ENCODE measurements around the gene HOMEZ.
A peak's percentile ranks its signal among the peaks of the same experiment; 100 is the strongest.
"Not testable (repeated sequence)": the region's sequence is repeated elsewhere in the genome, so short reads cannot be mapped to it uniquely, and the experiment has no call there.

The HOMEZ gene, protein sequence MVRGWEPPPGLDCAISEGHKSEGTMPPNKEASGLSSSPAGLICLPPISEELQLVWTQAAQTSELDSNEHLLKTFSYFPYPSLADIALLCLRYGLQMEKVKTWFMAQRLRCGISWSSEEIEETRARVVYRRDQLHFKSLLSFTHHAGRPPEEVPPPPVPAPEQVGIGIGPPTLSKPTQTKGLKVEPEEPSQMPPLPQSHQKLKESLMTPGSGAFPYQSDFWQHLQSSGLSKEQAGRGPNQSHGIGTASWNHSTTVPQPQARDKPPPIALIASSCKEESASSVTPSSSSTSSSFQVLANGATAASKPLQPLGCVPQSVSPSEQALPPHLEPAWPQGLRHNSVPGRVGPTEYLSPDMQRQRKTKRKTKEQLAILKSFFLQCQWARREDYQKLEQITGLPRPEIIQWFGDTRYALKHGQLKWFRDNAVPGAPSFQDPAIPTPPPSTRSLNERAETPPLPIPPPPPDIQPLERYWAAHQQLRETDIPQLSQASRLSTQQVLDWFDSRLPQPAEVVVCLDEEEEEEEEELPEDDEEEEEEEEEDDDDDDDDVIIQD

DNA sequence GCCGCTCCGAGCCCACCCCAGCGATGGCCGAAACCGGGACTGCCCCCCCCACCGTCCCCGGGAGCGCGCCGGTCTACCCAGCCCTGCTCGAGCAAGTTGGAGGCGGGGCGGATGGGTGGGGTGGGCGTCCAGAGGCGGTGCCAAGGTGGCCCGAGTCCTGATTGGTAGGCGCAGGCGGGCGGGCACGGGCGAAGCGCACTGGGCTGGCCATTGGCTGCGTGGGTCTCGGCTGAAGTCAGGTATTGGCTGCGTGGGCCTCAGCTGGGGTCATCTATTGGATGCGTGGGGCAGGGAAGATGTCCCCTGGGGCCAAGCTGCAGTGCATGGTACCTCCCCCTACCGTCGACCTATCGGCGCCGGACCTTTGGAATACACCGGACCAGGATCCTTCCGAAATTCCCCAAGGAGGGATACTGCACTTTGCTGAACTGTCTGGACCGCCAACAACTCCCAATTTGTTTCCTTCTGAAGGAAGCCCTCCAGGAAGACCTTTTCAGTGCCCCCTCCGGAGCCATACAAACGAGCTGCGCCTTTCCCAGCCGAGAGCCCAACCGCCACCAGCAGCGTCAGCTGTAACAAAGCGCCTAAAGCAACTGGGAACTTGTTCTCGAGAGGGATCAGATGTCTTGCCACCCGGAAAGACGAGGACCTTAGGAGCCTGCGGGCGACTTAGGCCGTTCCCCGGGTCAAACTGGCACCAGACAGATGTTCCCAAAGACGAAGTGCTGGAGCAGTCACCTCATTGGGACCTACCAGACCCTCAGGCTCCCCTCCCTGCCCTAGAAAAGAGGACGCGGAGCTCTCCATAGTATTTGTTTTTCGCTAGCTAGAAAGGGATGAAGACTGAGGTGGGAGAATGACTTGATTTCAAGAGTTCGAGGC, at the start of gene HOMEZ:
HOMEZ (minus strand) TSS at position 113 of the 882 bp plus-strand sequence. CDS start 180 bp downstream, outside the sequence.
- H3K4me3 ChIP-seq (ENCODE audit: low read depth, low read length), result peak within 1 kb of the TSS; percentile 67

DNA sequence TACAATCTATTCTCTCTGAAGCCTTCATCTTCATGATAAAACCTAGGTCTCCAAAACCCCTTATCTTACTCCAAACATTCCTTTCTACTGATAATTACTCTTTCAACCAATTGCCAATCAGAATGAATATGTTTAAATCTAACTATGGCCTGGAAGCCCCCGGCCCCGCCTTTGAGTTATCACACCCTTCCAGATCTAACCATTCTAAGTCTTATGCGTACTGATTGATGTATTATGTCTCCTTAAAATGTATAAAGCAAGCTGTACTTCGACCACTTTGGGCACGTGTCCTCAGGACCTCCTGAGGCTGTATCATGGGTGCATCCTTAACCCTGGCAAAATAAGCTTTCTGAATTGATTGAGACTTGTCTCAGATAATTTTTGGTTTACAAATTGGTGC, 49.7 kb upstream of the HOMEZ start:
- no peak overlapping the region for H3K4me3 ChIP-seq (ENCODE audit: low read depth, low read length)

DNA sequence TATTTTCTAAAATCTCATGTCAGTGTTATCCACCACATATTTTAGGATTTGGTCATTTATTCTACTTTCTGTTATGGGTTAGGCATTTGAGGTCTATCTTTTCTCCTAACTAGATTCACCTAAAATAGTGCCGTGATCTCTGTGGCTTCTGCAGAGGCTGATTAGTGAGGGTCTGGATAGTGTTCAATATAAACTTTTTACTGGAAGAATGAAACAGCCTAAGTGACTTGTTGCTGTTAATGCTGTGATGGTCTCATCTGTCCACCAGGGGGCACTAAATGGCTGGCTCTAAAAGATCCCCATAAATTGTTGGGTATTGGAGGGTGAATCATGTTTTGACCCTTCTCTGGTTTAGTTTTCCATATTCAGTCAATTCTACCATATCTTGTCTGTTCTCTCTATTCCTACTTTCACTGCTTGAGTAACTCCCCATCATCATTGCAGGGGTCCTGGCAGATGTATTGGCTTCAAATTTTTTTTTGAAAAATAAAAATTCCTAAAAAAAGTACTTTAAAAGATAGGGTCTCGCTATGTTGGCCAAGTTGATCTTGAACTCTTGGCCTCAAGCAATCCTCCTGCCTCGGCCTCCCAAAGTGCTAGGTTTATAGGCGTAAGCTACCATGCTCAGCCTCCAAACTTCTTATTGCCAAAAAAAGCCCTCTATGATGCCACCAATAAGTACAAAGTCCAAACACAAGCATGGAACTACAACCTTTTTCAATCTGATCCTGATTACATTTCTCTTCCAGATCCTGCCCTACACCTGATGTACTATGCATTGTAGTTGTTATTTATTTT, 42.2 kb upstream of the HOMEZ start:
- no peak overlapping the region for H3K4me3 ChIP-seq (ENCODE audit: low read depth, low read length)

DNA sequence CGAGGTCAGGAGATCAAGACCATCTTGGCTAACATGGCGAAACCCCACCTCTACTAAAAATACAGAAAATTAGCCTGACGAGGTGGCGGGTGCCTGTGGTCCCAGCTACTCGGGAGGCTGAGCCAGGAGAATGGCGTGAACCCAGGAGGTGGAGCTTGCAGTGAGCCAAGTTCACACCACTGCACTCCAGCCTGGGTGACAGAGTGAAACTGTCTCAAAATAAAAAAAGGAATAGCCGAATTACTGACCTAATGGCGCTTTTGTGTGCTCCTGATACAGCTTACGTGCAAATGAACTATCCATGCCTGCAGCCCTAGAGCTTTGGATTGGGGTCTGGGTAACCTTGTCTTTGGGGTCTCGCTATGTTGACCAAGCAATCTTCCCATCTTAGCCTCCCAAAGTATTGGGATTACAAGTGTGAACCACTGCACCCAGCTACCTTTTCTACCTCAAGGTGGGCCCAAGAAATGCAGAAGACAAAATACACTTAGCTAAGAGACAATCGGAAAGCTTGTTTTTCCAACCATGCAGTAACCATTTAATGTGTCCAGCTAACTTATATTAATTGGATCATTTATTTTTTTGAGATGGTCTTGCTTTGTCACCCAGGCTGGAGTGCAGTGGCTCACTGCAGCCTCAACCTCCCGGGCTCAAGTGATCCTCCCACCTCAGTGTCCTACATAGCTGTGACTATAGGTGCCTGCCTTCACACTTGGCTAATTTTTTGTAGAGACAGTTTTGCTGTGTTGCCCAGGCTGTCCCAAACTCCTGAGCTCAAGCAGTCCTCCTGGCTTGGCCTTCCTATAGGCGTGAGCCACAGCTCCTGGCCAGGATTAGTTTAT, 40.8 kb upstream of the HOMEZ start:
- no peak overlapping the region for H3K4me3 ChIP-seq (ENCODE audit: low read depth, low read length)

DNA sequence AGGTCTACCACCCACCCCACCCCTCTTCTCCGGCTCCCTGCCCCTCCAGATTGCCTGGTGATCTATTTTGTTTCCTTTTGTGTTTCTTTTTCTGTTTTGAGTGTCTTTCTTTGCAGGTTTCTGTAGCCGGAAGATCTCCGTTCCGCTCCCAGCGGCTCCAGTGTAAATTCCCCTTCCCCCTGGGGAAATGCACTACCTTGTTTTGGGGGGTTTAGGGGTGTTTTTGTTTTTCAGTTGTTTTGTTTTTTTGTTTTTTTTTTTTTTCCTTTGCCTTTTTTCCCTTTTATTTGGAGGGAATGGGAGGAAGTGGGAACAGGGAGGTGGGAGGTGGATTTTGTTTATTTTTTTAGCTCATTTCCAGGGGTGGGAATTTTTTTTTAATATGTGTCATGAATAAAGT, 39.8 kb upstream of the HOMEZ start:
- not testable (repeated sequence) for H3K4me3 ChIP-seq (ENCODE audit: low read depth, low read length)

DNA sequence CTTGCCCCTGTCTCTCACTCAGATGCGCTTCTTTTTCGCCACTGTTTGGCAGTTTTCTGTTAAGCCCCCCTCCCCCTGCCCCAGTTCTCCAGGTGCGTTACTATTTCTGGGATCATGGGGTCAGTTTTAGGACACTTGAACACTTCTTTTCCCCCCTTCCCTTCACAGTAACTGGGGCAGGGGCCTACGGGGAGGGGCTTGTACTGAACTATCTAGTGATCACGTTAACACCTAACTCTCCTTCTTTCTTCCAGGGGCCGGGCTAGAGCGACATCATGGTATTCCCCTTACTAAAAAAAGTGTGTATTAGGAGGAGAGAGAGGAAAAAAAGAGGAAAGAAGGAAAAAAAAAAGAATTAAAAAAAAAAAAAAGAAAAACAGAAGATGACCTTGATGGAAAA, 39.1 kb upstream of the HOMEZ start:
- H3K4me3 ChIP-seq (ENCODE audit: low read depth, low read length), result no peak overlapping the region

DNA sequence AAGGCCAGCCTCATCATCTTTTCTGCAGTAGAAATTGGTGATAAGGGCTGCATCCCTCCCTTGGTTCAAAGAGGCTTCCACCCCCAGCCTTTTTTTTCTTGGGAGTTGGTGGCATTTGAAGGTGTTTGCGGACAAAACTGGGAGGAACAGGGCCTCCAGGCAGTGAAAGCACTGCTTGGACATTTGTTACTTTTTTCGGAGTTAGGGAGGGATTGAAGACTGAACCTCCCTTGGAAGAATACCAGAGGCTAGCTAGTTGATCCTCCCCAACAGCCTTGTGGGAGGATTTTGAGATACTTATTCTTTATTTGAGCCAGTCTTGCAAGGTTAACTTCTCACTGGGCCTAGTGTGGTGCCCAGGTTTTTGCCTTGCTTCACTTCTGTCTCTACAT, 38.5 kb upstream of the HOMEZ start:
- no peak overlapping the region for H3K4me3 ChIP-seq (ENCODE audit: low read depth, low read length)

DNA sequence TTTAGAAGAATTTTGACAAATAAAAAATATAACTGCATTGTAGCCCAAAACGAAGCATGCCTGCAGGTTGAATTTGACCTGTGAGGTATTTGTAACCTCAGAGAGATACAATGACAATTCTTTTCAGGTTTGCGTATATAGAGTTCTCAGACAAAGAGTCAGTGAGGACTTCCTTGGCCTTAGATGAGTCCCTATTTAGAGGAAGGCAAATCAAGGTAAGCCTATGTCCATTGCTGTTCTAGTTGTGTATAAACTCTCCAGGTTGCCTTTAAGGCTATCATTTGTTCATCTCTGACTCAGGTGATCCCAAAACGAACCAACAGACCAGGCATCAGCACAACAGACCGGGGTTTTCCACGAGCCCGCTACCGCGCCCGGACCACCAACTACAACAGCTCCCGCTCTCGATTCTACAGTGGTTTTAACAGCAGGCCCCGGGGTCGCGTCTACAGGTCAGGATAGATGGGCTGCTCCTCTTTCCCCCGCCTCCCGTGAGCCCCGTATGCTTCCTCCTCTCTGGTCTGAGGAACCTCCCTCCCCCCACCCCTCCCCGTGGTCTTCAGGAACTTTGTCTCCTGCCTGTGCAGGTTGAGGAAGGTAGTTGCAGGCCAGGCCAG, 38.0 kb upstream of the HOMEZ start:
- no peak overlapping the region for H3K4me3 ChIP-seq (ENCODE audit: low read depth, low read length)

DNA sequence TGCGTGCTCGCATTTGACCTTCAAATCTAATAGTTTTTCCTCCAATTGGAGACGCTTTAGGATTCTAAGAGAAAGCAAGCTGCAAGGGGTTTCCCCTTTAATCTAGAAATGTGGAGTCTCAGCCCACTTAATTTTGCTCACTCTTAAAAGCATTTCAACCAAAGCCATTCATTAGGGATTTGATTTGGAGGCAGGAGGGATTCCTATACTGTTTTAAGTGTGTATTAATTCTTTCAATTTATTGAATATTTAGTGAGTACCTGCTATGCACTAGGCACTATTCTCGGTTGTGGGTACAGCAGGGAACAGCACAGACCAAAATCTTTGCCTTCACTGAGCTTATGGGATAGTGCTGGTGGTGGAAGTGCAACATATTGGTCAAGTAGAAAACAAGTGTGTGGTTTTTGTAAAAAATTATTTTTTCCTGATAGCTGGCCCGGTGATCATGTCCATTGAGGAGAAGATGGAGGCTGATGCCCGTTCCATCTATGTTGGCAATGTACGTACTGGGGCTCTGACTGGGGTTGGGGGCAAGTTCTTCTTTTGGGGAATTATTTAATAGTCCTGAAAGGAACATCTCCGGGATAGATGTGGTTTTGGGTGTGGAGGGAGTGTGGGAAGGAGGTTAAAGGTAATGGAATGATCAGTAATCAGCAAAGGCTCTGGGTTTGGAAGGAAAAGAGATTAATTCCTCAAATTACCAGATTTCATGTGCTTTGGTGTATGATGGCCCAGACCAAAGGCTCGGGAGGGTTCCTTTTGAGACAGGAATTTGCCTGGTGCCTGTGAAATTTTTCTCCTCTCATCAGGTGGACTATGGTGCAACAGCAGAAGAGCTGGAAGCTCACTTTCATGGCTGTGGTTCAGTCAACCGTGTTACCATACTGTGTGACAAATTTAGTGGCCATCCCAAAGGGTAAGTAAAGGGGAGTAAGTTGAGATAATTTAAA, 36.9 kb upstream of the HOMEZ start:
- H3K4me3 ChIP-seq (ENCODE audit: low read depth, low read length), result peak overlapping the region; percentile 98

DNA sequence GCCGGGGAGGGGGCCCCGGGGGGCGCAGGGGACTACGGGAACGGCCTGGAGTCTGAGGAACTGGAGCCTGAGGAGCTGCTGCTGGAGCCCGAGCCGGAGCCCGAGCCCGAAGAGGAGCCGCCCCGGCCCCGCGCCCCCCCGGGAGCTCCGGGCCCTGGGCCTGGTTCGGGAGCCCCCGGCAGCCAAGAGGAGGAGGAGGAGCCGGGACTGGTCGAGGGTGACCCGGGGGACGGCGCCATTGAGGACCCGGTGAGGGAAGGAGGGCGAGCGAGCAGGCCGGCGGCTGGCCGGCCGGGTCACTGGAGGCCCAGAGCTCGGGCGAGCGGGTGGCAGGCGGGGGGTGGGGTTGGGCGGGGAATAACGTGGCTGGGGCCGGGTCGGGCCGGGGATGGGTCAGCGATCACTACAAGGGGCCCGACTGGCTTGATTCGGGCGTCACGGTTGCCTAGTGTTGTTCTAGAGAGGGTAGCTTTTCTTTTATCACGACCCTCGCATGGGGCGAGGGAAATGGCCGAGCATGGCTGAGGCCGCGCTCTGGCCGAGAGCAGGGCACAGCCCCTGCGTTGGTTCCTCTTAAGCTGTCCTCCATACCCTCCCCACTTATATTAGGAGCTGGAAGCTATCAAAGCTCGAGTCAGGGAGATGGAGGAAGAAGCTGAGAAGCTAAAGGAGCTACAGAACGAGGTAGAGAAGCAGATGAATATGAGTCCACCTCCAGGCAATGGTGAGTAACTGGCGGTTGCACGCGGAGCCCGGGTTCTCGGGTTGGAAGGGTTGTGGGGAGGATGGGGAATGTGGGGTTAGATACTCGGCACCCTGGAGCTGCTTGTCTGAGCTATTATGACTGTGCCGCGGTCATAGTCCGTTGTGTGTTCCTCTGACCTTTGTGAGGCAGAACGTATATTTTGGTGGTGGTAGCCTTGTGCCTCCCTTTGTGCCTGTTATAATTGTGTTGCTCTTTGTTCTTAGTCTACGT, 35.9 kb upstream of the HOMEZ start:
- peak overlapping the region; percentile 98 for H3K4me3 ChIP-seq (ENCODE audit: low read depth, low read length)

DNA sequence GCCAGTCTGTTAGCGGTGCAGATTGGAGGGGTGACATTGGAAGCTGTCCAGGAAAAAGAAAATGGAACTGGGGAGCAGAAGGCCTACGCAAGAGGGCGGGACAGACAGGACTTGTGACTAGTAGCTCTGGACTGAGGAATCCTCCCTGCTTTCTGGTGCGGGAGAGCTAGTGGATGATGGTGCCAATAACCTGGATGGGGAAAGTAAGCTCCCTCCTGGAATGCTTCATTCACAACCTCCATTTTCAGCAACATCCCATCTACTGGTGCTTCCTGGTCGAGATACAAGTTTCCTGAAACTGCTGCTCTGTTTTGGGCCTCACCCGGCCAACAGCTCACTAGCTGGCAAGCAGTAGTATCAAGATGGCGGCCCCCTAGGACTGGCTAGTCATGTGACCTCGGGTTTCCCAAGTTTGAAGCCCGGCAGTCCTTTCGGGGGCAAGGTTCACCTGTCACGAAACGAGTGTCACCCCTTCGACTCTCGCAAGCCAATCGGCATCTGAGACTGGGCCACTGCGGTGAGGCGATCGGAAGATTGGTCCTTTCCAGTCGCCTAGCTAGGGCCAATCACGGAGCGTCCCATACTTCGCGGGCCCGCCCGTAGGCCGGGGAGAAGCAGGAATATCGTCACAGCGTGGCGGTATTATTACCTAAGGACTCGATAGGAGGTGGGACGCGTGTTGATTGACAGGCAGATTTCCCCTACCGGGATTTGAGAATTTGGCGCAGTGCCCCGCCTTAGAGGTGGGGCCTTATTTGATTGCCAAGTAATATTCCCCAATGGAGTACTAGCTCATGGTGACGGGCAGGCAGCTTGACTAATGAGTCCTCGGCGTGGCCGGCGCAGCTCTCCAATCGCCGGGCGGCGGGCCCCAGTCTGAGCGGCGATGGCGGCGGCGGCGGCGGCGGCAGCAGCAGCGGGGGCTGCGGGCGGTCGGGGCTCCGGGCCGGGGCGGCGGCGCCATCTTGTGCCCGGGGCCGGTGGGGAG, 34.9 kb upstream of the HOMEZ start, which contains the start of gene PABPN1:
PABPN1 (plus strand) TSS at position 874 of the 988 bp plus-strand sequence; CDS start at position 887, 13 bp downstream.
- peak within 1 kb of the TSS; percentile 98 for H3K4me3 ChIP-seq (ENCODE audit: low read depth, low read length)

DNA sequence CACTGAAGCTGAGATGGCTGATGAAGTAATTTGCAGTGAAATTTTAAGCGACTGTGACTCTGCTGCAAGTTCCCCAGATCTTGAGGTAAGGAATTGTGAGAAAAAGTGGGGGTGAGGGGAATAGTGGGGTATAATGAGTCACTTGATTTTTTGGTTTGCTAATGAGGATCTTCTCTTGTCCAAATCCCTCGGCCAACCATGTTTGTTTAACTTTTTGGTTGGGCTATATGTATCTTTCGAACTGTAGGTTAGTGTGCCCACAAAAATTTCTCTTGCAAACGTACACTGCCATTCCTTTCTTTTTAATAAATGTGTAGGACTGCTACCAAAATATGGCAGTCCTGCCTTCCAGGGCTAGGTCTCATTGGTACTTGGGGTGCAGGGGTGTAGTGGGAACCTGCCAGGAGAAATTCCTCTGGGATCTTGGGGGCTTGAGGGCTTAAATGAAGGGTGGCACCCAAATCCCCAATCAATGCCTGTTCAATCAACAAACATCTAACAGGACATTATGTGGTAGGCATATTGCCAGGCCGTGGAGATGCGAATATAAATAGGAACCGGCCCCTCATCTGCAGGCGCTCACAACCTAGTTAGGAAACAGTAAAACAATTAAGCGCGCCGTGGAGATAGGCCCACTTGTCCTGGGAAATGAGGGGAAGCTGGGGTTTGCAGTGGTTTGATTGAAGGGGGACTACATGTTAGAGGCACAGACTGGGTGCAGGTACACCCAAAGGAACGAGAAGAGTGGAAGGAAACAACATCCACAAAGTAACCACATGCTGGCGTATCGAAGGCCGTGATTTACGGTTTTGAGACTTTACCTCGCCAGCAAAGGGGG, 34.0 kb upstream of the HOMEZ start:
- H3K4me3 ChIP-seq (ENCODE audit: low read depth, low read length), result peak overlapping the region; percentile 60

DNA sequence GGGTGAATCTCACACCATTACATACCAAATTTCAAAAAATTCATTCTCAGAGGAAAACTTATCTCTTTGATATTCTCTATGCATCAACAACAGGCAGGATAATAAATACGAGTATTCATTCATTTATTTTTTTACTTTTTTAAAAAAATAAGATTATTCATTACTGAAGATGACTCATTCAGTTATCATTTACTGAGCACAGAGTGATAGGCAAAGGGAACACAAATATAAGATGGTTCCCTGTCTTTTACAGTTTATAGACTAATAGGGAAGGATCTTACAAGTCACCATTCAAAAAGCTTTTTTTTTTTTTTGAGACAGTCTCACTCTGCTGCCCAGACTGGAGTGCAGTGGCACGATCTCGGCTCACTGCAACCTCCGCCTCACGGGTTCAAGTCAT, 30.4 kb upstream of the HOMEZ start:
- no peak overlapping the region for H3K4me3 ChIP-seq (ENCODE audit: low read depth, low read length)

DNA sequence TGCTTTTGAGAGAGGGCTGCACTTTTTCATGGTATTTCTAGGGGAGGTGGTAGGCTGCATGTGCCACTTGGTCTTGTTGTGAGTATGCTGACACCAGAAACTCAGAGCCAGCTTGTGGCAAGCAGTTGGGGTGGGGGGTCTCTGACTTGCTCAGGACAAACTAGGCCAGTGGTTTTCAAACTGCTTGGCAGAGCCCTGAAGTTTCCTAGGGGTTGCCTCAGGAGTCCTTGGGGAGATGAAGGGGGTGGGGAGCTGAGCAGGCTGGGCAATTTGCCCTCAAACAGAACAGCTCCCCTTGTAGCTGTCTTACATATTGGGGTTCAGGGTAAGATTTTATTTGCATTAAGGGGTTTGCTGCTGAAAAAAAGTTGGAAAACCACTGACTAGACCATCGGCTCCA, 24.6 kb upstream of the HOMEZ start:
- no peak overlapping the region for H3K4me3 ChIP-seq (ENCODE audit: low read depth, low read length)

Data from iPS-11a (cell line).